GM19238 (cell line): ENCODE data around the gene OR5AU1.

ENCODE experiments used
- DNase-seq: peaks from one replicate; pipeline ENCODE4 v3.0.0; 2011; ENCODE audit warnings: low spot score; ENCODE audit not compliant: insufficient read length

OR5AU1 gene

GRCh38 chr14:21107283-21107800 lies 48.5 kb downstream of the OR5AU1 start:
- no peak for DNase-seq

- no peak for DNase-seq
Measured at GRCh38 chr14:21106498-21107282, 49.2 kb downstream of the OR5AU1 start.

GRCh38 chr14:21106176-21106497 lies 49.7 kb downstream of the OR5AU1 start:
- DNase-seq: no peak

- DNase-seq: no peak
Measured at GRCh38 chr14:21105095-21105494, 50.8 kb downstream of the OR5AU1 start.
